ENCODE measurements around the gene SHBG.

- TF ChIP-seq CTCF (IDR thresholded peaks at IDR 0.05) (peak in 4 of 6 experiments; percentile 8 to 41 (median 15)), POLR2A (IDR thresholded peaks at IDR 0.05) (no peak)
Observed at GRCh38 chr17:7634384-7634783, 4.4 kb downstream of the SHBG start.

Measured in esophagus squamous epithelium (tissue), 4 donors.